Measurements from ENCODE around the gene NCS1.

NCS1 gene

DNA sequence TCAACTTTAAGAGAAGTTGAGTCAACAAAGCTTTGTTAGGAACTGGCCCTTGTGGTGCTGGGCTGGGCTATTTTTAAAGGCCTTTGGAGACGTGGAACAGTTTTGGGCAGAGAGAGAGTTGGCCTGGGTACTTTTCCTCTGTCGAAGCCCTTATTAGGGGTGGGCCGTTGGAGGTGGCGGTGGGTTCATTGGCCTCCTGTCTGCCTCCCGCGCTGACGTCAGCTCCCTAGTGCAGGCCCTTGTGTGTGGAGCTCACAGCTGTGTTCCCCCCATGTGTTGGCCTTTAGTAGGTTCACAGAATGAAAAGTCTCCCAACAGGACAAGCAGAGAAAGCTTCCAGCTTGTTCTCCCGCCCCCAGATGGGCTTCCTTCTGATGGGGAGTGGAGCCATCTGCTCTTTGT lies 2.7 kb downstream of the NCS1 start:
- no peak for DNase-seq (ENCODE audit: extremely low read depth in 1 of 2, low read depth in 1 of 2)

DNA sequence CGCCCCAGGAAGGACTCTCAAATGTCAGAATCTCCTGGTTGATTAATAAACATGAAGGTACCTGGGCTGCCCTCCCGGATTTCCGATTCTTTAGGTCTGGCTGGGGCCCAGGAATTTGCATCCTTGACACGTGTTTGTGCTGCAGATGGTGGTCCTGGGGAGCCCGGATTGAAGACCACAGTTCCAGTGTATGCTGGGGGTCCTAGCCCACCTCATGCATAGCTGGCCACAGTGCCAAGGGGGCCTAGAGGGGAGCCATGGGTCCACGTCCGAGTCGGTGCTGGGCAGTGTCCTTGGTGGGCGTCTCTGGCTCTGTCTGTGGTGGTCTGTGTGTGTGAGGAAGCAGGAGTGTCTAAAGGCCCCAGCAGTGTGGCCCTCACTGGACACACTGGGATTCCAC lies 3.2 kb downstream of the NCS1 start:
- no peak for DNase-seq (ENCODE audit: extremely low read depth in 1 of 2, low read depth in 1 of 2)

DNA sequence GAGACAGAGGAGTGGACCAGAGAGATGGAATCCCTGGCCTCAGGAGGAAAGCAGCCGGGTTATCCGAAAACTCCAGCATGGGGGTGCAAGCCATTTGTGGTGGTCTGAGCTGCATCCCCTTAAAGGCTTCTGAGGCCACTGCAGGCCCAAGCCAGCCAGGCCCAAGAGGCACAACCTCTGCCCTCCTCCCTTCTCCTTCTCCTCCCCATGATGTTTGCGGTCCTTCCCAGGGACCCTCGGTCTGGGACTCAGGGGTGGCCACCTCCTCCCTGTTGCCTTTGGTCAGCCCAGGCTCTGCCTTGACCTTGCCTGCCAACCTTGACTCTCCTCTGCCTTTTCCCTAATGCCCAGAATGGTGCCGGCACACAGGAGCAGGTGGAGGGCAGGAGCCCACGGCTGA lies 4.6 kb downstream of the NCS1 start:
- no peak for DNase-seq (ENCODE audit: extremely low read depth in 1 of 2, low read depth in 1 of 2)

DNA sequence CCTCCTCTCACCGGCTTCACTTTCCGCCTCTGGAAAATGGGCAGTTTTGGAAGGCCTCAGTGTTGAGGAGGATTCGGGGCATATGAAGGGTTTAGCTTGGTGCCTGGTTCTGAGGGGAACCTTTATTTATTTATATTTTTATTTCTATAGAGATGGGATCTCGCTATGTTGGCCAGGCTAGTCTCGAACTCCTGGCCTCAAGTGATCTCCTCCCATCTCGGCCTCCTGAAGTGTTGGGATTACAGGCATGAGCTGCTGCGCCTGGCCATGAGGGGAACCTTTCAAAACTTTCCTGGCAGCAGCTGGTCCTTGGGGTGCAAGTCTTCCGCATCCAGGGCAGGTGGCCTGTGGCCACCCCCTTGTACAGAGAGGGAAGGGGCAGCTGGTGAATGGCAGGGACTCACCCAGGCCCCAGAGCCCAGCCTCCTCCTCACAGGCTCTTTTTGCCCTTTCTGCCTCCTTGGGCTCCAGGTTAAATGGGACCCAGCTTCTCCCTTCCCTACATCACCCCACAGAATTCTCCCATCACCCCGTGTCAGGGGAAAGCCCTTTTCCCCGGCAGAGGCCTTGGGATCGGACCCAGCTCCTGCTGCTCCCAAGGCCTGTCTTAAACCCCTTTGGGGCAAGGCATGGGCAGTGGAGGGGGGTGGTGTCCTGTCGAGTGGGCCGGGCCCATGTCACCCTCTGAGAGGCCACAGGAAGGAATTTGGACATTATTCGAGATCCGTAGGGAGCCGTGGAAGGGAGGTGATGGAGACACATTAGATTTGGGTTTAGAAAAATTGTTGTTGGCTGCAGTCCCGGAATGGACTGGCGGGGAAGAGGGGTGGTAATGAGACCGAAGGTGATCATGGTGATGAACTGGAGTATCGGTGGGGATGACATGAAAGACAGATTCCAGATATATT lies 5.9 kb downstream of the NCS1 start:
- DNase-seq (ENCODE audit: extremely low read depth in 1 of 2, low read depth in 1 of 2) = no peak

DNA sequence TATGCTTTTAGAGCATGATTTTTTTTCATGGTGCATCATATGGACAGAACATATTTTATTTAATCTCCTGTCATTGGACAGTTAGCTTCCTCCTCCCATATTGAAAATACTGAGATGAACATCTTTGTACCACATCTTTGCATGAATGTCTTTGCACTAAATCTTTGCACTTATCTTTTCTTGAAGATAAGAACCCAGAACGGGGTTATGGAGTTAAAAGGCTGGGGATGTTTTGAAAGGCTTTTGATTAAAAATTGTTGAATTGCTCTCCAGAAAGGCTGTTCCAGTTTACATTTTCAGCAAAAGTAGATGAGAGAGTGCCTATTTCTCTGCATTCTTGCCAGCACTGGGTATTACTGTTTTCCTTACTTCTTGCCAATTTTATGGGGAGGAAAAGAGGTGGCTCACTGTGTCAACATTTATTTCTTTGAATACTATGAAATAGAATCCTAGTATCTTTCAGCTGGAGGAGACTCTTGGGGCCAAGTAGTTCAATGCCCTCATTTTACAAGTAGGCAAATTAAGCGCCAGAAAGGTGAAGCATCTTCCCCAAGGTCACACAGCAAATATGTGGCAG lies 7.2 kb downstream of the NCS1 start:
- no peak for DNase-seq (ENCODE audit: extremely low read depth in 1 of 2, low read depth in 1 of 2)

DNA sequence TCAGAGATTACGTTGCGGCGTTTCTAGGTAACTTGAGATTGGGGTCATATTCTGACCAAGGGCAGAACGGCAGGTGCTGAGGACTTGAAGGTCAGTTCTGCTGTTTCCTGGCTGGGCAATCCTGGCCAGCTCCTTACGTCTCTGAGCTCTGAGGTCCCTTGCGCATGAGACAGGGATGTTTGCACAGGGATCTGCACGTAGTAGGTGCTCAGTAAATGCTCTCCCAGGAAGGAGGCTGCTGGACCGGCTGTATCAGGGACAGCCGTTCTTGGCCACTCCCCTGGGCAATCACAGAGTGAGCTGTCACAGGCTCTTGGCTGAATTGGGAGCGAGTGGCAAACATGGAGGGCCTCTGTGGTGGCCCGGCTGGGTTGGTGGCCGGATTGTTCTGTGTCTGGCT lies 8.3 kb downstream of the NCS1 start:
- no peak for DNase-seq (ENCODE audit: extremely low read depth in 1 of 2, low read depth in 1 of 2)

DNA sequence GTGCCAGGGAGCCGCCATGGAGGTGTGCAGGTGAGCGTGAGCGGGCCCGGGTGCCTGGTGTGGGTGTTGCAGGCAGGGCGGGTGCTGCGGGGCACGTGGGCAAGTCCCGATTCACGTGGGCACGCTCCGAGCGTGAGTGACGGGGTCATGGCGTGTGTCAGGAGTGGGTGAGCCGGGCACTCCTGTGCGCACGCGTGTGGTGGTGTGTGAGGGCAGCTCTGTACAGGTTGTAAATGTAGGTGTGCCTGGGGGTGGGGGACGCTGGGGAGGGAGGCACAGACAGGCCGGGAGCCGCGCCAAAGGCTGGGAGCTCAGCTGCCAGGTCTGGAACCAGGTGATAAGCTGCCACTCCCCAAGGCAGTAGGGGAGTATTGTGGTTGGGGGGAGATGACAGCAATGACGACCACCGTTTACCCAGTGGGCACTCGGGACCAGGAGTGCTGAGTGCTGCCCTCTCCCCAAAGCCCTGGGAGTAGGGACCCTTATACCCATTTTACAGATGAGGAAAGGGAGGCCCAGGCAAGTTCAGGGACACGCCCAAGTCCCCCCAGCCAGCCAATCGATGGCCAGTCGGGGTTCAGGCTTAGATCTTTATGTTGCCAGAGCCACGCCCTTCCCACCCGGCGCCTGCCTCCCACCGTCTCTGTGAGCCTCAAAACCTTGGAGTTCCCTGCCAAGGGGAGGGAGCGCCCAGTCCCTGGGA lies 9.6 kb downstream of the NCS1 start:
- no peak for DNase-seq (ENCODE audit: extremely low read depth in 1 of 2, low read depth in 1 of 2)

DNA sequence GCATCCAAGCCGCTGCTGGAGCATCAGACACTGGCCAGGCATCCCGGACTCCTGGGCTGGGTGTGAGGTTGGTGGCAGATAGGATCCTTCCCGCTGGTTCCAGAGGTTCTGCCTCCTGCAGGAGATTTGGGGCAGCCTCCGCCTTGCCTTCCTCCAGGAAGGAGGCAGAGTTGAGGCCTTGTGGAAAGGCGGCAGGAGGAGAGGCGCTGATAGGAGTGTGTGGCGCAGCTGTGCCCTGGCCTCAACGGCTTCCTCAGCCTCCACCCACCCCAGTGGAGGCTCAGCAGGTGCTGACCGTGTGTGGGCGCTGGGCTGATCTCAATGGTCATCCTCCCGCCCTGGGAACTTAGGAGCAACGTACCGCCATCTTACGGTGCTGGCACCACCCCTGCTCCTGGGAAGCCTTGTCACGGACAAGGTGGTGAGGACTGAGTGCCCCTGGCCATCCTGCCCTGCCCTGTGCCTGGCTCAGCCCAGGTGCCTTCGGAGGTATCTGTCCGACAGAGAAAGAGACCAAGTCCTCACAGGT lies 10.2 kb downstream of the NCS1 start:
- DNase-seq (ENCODE audit: extremely low read depth in 1 of 2, low read depth in 1 of 2) = no peak

DNA sequence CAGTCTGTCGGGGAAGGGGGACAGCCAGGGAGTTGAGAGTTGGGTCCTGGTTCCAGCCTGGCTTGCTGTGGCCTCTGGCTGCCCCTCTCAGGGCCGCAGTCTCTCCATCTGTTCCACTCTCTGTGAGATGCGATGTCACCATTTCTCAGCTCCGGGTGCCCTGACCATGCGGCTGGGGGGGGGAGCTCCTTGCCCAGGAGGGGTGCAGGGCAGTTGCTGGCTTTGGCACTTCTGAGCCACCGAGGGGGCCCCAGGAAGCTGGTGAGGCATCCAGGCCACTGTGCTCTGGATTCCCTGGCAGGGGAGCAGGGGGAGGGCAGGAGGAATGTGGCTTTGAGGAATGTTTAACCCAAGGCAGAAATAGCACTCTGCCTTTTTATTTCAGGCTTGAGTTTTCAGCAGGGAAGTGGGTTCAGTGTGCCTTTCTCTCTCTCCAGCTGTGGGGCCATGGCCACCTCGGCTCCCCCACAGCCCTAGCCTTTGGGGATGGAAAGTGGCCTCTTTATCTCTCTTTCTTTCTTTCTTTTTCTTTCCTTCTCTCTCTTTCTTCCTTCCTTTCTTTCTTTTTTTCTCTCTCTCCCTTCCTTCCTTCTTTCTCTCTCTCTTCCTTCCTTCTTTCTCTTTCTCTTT lies 11.0 kb downstream of the NCS1 start:
- no peak for DNase-seq (ENCODE audit: extremely low read depth in 1 of 2, low read depth in 1 of 2)

DNA sequence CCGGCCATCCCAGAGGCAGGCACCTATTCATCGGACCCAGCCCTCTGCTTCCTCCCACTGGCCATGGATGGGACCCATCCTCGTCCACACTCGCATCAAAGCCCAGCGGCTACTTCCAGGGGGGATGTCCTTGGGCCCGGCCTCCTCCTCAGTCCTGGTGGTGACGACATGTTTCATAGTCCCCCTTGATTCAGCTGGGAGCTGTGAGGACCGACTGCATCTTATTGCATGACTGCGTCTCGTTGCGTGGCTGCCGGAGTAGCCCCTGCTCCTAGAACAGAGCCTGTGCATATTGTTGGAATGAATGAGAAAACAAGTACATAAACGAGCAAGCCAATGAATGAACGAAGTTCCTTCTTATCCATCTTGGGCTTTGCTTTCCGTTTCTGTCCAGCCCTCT lies 12.8 kb downstream of the NCS1 start:
- no peak for DNase-seq (ENCODE audit: extremely low read depth in 1 of 2, low read depth in 1 of 2)

DNA sequence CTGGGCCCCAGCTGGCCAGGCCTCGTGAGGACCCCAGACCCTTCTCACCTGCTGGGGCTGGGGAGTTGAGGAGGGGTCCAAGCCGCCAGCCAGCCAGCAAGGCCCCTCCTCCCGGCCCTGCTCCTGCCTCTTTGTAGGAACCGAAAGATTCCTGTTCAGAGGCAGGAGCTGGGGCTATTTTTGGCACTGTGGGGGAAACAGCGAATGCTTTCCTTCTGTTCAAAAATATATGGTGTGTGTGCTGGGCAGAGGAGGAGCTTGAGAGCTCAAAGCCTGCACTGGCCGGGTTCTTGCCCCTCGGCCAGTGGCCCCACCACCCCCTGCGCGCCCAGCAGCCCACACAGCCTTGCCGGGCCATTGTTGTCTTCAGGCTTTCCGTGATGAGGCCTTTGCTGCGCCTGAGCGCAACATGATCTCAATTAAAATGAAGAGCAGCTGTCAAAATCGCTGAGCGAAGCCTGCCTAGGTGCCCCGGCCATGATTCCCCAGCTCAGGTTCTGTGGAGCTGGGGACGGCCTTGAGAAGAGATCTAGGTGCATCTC lies 13.4 kb downstream of the NCS1 start:
- no peak for DNase-seq (ENCODE audit: extremely low read depth in 1 of 2, low read depth in 1 of 2)

DNA sequence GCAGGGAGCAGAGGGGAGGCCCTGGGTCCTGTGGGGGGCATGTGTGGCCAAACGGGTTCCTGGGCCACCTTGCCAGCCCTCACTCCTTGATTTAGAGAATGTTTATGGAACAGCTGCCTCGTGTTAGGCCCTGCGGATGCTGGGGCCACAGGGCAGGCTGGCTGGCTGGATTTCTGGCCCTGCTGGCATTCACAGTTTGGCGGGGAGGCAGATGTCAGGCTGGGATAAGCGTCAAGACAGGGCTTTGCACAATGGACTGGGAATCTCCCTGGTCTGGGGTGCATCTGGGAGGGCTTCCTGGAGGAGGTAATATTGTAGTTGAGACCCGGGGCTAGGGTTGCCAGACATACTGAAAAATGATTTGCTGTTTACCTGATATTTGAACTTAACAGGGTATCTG lies 13.8 kb downstream of the NCS1 start:
- DNase-seq (ENCODE audit: extremely low read depth in 1 of 2, low read depth in 1 of 2) = no peak

DNA sequence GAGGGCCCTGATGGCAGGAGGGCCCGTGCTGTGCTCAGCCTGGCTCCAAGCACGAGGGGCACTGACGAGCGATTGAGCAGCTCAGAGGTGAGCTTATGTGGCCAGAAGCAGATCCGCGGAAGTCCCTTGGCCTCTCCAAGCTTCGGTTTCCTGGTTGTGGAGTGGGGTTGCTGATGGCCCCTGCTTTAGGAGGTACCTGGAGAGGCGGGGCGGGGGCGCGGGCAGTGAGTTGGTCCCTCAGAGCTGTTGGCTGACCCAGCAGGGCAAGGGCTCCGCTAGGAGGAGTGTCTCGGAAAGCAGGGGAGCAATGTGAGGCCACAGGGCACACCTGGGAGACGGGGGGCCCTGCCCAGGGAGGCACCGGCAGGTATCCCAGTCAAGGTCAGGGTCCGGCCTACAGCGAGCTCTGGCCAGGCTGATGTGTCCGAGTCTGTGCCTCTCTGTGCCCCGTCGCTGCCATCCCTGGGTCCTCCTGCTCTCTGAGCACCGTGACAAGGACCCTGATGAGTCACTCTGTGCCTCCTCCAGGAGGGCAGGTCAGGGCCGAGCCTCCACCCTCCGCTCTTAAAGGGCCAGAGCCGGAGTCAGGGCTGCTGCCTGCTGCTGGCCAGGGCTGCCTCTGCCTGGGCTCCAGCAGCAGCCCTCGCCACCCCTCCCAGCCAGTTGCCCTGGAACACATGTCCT lies 14.8 kb downstream of the NCS1 start:
- DNase-seq (ENCODE audit: extremely low read depth in 1 of 2, low read depth in 1 of 2) = no peak

DNA sequence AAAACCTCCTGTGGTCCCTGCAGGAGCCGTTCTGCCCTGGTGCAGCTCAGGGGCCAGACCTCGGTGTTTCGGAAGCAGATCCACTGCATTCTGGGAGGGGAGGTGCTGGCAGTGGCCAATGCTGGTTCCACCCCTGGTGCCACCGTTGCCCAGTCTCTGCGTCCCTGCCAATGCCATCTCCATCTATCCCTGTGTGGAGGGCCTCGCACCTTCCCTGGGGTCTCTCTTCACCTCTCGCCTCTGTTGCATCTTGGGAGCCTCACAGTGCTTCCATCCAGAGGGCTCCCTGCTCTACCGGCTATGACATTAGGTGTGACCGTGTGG lies 15.3 kb downstream of the NCS1 start:
- DNase-seq (ENCODE audit: extremely low read depth in 1 of 2, low read depth in 1 of 2) = no peak

DNA sequence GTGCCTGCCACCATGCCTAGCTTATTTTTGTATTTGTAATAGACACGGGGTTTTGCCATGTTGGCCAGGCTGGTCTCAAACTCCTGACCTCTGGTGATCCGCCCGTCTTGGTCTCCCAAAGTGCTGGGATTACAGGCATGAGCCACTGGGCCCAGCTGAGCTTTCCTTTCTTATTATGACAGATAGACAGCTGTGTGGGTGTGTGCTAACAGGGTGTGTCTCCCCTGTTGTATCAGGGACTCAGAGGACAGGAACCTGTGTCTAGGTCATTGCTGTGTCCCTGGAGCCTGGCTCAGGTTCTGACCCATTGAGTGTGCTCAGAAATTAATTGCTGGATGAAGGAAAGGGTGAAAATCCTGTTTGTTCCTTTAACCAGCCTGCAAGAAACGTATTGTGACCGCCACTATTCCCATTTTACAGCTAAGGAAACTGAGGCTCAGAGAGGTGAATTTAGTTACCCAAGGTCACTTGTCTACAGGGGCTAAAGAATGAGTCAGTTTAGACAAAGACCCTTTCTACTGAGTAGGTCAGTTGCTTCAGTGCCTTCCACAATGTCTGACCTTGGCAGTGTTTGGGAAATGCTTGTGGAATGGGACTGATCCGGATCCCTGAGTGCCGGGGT lies 16.8 kb downstream of the NCS1 start:
- no peak for DNase-seq (ENCODE audit: extremely low read depth in 1 of 2, low read depth in 1 of 2)

DNA sequence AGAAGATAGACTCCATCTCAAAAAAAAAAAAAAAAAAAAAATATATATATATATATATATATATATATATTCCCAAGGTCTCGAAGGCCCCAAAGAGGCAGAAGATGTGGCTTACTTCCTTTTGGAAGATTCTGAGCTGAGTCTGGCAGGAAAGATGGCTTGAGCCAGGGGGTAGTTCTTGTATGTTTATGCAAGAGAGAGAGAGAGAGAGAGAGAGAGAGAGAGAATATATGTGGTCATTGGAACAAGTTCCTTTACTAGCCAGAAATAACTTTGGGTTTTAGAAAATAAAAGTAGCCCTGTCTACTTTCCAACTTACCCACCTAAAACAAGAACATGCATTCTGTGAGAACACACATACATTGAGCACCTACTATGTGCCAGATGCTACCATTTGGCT lies 17.6 kb downstream of the NCS1 start:
- no peak for DNase-seq (ENCODE audit: extremely low read depth in 1 of 2, low read depth in 1 of 2)

DNA sequence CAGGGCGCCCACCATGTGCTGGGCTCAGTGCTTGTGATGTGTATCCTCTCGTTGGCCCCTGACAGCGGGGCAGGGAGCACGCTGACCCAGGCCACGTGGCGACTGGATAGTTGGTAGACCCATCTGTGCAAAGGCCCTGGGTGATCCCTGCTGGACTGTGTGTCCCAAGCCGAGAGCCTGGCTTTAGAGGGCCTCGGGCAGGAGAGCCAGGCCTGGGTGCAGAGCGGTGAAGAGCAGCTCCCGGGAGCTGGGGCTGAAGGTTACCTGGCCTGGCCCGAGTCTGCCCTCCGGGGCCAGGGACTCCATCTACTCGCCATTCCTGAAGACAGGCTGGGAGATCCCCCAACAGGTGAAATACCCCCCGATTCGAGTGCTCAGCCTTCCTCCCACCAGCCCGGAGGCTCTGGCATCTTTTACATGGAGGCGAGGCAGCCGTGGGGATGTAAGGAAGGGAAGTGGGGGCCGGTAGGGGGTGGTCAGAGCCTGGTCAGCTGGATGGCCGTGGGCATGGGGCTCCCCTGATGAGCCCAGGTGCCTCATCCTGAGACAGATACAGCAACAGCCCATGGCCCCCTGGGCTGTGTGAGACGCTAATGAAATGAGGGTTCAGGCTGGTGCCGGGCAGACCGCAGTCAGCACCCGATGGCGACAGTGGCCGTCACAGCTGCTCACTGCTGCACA lies 19.0 kb downstream of the NCS1 start:
- no peak for DNase-seq (ENCODE audit: extremely low read depth in 1 of 2, low read depth in 1 of 2)

DNA sequence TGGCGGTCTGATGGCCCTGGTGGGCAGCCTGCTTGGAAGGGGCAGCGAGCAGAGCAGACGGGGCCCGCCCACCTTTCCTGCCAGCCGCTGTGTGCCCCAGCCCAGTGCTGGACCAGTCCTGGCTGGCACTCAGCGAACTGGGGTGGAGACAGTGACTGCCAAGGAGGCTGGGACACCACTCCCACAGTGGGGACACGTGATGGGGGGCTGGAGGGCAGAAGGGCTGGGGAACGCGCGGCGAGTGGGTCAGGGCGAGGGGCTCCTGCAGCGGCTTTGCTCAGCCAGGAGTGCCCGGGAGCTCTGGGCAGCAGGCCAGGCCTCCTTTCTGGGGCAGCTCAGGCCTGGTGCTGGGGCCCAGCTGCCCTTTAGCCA lies 19.5 kb downstream of the NCS1 start:
- no peak for DNase-seq (ENCODE audit: extremely low read depth in 1 of 2, low read depth in 1 of 2)

DNA sequence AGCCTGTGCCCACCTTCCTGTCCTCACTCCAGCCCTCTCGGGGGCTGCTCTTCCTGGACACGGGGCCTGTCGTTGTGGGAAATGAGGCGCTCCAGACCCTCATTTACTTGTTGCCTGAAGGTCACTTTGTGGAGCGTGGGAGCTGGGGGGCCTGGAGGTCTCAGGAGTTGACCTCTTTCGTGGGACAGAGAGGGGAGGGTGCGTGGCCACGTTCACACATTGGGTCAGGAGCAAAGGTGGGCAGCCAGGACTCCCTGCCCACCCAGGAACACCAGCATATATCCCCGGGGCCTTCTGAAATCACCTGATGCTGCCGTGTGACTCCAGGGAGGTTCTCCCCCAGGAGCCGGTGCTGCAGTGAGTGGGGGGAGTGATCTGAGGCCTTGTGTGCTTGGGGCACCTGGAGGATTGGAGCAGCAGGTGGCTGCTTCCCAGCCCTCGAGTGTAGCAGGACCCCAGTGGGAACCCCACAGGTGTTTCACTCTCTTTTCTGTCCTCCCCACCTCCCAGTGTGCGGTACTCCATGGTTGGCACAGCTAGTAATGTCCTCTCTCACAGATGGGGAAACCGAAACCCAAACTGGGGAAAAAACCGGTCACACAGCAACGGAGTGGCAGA lies 20.3 kb downstream of the NCS1 start:
- DNase-seq (ENCODE audit: extremely low read depth in 1 of 2, low read depth in 1 of 2) = no peak

Measured in stimulated activated CD8-positive, alpha-beta memory T cell treated with anti-CD3 and anti-CD28 coated beads, Interleukin-7, amount 100 ng/mL, for 48 hours (primary cell).